ENCODE data around the gene NECAB2.

Gene NECAB2

GRCh38 chr16:84047626-84048025 lies 79.6 kb downstream of the NECAB2 start:
- no peak for DNase-seq

- DNase-seq, result no peak
Measured at GRCh38 chr16:84048270-84048669, 80.2 kb downstream of the NECAB2 start.

- no peak for DNase-seq
Measured at GRCh38 chr16:84048871-84049270, 80.8 kb downstream of the NECAB2 start.

GRCh38 chr16:84049403-84050060 lies 81.5 kb downstream of the NECAB2 start:
- no peak for DNase-seq

- DNase-seq, result no peak
Measured at GRCh38 chr16:84050316-84050715, 82.3 kb downstream of the NECAB2 start.

GRCh38 chr16:84052071-84052622 lies 84.1 kb downstream of the NECAB2 start:
- no peak for DNase-seq
